Measurements from ENCODE around the gene PWWP2B.

- TF ChIP-seq CTCF (IDR thresholded peaks at IDR 0.05; ENCODE audit: insufficient read depth, low read depth, low read length) (no peak), EZH2 (IDR thresholded peaks at IDR 0.05; ENCODE audit: insufficient read depth, low read length) (no peak)
Measured at GRCh38 chr10:132381741-132382140, 15.3 kb upstream of the PWWP2B start.
